Mononuclear cell (primary cell): ENCODE data around the gene SORCS1. TPM values are rescaled to one million over a fixed set of nuclear protein-coding genes. Genes with fewer than 3 reads are reported as not detected.

ENCODE experiments used
- H3K27me3 ChIP-seq: 2 replicates; pipeline ENCODE4 v1.6.0; 2011; ENCODE audit warnings: low read length, control low read depth; ENCODE audit not compliant: insufficient read depth
- H3K4me1 ChIP-seq: 2 replicates; pipeline ENCODE4 v1.5.1; 2011; ENCODE audit warnings: mild to moderate bottlenecking, low read length, control low read depth; ENCODE audit not compliant: insufficient read depth
- H3K4me3 ChIP-seq: 2 replicates; pipeline ENCODE4 v1.5.1; 2011; ENCODE audit warnings: mild to moderate bottlenecking, low read length, moderate library complexity
- H3K9me3 ChIP-seq: 2 replicates; pipeline ENCODE4 v1.5.1; 2011; ENCODE audit warnings: low read depth, mild to moderate bottlenecking, control low read depth, low read length
- total RNA-seq: library from RNA; depleted of rRNA; stranded (reverse); fragments of >200 nt; gene quantifications from one replicate; pipeline ENCODE4 v1.2.3, GENCODE V29; 2012

The SORCS1 gene
- total RNA-seq, 1 donor, result 0.10 TPM

DNA sequence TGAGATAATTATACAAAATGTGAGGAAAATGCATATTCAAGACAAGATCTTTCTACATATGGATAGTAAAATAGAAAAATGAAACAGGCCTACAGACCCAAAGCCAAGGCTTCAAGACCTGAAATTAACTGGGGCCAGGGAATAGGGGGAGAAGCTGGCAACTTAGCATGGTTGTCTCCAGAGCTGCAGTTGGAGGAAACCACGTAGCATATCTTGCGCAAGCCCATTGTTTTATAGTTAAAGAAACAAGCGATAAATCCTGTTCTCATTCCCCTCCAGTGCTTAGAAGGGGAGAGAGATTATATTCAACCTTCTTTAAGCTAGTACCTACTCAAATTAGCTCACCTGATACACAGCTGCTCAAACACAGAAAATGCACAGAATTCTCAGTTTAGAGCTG is 197.1 kb downstream of the SORCS1 start:
- H3K9me3 ChIP-seq, result no peaks in the 10 kb centered on the region

DNA sequence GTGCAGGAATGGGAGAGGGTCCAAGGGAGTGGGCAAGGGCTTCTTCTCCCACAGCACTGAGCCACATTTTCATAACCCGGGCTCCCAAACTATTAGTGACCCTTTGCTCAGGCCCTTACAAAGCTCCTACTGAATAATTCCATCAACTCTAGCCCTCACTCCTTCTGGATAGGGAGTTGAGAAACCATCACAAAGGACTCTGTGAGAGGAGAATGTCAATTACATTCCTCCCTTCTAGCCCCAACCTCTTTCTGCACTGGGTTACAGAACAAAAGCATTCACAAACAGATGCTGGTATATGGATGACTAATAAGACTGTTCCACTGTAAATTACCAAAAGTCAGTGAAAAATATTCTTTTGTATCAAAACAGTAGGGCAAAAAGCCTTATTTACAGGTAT is 203.7 kb downstream of the SORCS1 start:
- no peaks in the 10 kb centered on the region for H3K27me3 ChIP-seq
- H3K9me3 ChIP-seq, result no peaks in the 10 kb centered on the region
- H3K4me1 ChIP-seq, result peaks cover 34% of the 10 kb centered on the region
- H3K4me3 ChIP-seq, result no peak overlapping the region

More for the DNA sequence above, 197.1 kb downstream of the SORCS1 start:
- no peaks in the 10 kb centered on the region for H3K4me1 ChIP-seq
- H3K27me3 ChIP-seq, result no peaks in the 10 kb centered on the region
- H3K4me3 ChIP-seq, result no peak overlapping the region

DNA sequence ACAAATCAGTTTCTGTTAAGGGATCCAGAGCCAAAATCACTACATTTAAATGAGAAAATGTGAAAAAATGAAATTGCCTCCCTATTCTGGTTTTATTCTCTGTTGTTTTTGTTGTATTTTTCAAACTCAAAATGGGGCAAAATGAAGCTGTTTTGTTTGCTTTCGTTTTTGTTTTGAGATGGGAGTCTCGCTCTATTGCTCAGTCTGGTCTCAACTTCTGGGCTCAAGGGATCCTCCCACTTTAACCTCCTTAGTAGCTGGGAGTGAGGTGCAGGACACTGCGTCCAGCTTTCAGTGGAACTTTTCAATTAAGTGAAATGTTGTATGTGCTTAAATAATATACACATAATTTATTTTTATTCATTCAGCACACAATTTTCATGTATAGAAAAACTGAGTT is 205.0 kb downstream of the SORCS1 start:
- no peaks in the 10 kb centered on the region for H3K27me3 ChIP-seq
- H3K4me3 ChIP-seq, result no peak overlapping the region
- H3K4me1 ChIP-seq, result peaks cover 34% of the 10 kb centered on the region
- no peaks in the 10 kb centered on the region for H3K9me3 ChIP-seq

DNA sequence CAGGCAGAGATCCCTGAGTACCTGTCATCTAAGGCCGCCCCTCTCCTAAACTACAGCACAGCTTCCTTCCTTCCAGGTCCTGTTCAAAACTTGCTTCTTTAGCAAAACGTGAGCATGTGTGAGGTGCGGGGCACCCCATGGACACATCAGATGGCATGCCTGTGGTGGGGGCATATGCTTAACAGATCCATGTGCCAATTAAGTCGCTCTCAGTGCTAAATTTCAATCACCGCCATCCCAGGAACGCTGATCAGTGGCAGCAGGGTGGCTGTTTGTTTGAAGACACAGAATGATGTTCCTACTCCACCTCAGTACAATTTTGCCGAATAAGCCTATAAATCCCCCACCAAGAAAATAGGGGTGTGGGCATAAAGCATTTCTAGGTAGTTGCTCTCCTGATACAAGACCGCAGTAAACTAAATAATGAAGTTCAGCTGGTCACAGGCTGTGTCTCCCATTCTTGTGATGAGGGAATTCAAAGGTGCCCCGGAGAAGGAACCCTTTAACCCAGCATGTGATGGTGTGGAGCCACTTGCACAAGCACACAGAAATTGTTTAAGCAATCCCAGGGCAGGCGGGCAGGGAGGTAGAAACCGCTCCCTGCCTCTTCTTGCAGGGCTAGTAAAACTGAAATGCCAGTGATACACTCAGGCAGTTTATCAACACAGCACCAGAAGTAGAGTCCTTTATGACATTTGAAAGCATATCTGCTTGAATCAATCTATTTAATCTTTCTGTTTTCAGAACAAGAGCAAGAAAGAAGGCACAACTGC is 205.7 kb downstream of the SORCS1 start:
- Histone ChIP-seq H3K4me1 (peaks cover 34% of the 10 kb centered on the region), H3K9me3 (no peaks in the 10 kb centered on the region), H3K27me3 (no peaks in the 10 kb centered on the region), H3K4me3 (no peak overlapping the region)

DNA sequence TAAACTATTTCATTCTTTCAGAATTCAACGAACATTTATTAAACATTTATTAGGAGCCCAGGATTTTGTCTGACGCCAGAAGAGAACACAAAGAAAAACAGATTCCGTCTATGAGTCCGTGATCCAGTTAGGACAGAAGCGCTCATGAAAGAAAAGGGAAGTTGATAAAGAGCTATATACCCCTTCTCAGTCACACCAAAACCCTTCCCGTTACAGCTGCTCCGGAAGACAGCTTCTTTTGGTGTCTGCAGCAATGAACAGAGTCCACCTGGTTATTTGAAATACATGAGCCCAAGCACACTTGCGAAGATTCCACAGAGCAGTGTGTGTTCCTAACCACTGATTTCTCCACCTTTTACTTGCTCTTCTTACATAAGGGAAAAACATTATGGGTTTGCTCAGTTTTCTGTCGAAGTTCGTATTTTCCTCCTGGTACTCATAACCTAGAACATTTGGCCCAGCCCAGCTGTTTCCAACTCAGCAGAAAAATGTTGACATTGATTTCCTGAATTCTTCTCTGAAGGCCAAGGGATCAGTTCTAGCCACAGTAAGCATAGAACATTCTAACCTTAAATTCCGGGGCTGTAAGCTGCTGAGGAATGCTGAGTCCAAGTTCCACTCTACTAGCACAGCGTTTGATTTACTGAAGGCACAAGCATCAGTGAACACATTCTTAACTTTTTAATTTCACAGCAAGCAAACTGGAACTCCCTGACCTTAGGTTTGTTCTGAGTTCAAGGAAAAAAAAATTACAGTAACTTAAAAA is 206.5 kb downstream of the SORCS1 start:
- Histone ChIP-seq H3K4me1 (peaks cover 34% of the 10 kb centered on the region), H3K4me3 (no peak overlapping the region), H3K27me3 (no peaks in the 10 kb centered on the region), H3K9me3 (no peaks in the 10 kb centered on the region)

DNA sequence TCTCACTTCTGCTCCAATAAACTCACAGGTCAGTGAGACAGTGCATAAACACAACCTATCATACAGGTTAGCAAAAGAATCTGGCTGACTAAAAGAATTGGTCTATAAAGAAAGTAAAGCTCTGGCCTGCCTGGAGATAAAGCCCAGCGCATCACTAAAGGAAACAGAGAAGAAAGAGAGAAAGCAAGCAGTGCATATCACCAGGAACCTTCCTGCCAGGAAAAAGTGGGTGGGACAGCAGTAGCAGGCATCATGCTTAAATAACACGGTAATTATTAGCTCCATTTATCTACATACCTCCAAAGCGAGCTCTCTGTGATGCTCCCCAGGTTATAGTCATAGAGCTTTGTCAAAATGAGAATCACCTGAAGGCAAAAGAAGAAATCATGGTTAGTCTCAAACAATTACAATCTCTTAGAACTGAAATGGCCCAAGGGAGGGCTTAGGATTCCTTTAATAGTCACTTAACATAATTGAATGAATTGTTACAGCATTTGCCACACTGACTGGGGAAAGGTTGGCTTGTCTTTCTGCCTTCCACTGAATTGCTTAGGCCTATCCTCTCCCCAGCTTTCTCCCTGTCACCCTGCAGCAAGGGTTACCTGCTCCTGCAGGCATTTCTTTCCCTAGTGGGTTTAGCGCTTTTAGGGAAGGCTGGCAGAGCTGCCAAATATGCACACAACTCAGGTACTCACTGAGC is 208.1 kb downstream of the SORCS1 start:
- H3K4me3 ChIP-seq, result no peak overlapping the region
- H3K9me3 ChIP-seq, result no peaks in the 10 kb centered on the region
- H3K27me3 ChIP-seq, result no peaks in the 10 kb centered on the region
- peaks cover 34% of the 10 kb centered on the region for H3K4me1 ChIP-seq

DNA sequence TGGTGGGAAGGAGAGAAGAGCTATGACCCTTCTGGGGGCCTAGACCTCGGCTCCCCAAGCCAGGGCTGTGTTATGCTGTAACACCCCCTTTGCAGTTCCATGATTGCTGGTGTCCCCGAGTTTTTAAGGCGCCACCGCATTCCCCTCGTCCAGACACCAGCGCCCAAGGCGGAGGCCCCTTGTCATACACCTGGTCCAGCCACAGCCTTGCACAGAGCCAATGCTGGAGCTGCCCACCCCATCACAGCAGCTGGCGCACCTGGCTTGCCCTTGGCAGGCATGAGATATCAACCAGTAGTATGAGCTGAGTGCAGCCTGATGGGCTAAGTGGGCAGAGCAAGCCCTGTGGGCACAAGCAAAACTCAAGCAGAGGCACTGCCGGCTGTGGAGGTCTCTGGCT is 209.4 kb downstream of the SORCS1 start:
- peaks cover 28% of the 10 kb centered on the region for H3K4me1 ChIP-seq
- H3K9me3 ChIP-seq, result no peaks in the 10 kb centered on the region
- no peak overlapping the region for H3K4me3 ChIP-seq
- no peaks in the 10 kb centered on the region for H3K27me3 ChIP-seq

DNA sequence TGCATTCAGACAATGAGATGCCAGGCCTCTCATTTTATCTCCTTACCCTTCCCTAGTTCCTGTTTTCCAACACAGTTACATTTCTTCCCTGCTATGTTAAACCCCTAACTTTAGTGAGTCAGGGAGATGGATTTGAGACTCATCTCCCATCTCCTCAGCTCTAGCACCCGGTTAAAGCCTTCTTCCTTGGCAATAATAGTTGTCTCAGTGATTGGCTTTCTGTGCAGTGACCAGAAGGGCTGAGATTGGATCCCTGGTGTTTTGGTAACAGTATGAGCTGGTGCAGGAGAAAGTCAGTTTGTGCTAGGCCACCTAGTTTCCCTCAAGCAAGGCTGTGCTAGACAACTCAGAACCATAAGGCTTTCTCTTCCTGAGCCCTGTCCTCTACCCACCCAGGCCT is 212.5 kb downstream of the SORCS1 start:
- Histone ChIP-seq H3K4me3 (no peak overlapping the region), H3K9me3 (no peaks in the 10 kb centered on the region), H3K4me1 (no peaks in the 10 kb centered on the region), H3K27me3 (no peaks in the 10 kb centered on the region)

DNA sequence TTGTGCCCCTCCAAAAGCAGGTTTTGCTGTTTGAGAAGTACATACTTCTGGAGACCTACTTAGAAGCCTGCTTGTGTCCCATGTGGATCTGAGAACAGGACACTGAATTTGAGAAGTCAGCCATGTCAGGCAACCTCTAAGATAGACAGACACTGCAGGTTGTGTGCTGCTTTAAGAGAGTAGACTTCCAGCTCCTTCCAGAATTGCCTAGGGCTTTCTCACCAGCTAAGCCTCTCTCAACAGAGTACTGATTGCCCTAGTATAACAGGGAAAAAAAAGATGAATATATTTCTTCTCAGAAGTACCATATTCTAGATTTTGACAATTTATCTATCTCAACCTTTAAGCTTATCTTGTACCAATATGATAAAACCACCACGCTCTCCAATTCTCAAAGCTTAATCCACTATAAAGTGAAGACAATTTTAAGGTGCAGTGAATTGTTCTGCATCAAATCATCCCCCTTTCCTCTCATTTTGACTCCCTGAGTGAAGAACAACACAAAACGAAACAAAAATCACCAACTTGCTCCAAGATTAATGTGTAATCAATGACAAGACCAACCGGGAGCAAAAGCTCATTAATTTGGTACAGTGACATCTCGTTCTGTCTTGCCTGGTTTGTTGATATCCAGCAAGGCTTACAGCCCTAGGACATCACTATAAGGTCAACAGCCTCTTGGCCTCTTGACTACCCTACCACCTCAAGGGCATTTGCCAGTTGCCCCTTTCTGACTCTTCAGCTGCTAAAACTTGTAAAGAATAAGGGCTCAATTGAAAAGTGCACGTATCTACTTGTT is 214.6 kb downstream of the SORCS1 start:
- no peak overlapping the region for H3K4me3 ChIP-seq
- no peaks in the 10 kb centered on the region for H3K4me1 ChIP-seq
- H3K9me3 ChIP-seq, result no peaks in the 10 kb centered on the region
- no peaks in the 10 kb centered on the region for H3K27me3 ChIP-seq

DNA sequence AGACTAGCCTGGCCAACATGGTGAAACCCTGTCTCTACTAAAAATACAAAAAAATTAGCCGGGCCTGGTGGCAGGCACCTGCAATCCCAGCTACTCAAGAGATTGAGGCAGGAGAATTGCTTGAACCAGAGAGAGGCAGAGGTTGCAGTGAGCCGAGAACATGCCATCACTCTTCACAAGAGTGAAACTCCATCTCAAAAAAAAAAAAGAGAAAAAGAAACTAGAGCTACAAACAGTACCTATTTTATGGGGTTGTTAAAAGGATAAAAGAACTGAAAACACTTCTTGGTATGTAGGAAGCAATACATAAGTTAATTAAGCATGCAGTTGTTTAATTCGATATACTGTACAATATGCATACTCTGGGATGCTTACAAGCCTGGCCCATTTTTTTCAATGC is 216.9 kb downstream of the SORCS1 start:
- H3K27me3 ChIP-seq, result no peaks in the 10 kb centered on the region
- H3K9me3 ChIP-seq, result no peaks in the 10 kb centered on the region
- no peak overlapping the region for H3K4me3 ChIP-seq
- H3K4me1 ChIP-seq, result peaks cover 6% of the 10 kb centered on the region

DNA sequence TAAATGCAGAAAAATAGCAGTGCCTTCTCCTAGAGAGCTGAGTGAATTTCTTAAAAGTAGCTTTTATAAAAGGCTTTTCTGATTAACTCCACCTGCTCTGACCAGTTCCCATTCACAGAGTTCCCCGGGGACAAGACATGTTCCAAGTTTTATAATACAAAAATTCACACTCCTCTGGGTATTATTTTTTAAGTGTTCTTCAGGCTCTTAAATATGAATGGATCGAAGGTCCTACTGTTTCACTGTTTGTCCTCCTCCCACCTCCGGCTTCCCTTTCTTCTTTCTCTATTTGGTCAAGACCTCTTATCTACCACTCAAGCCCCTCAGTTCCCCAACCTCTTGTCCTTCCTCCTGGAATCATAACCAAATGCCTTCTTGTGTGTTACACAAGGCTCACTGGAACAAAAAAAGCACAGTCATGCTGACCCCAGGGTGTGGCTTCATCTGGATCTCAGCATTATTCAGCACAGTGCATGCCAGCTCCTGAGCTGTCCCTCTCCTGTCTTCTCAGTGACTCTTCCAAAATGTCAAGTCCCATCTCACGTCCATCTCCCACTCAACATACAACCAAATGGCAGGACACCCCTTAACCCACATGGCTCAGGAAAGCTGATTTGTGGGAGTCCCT is 222.4 kb downstream of the SORCS1 start:
- no peak overlapping the region for H3K4me3 ChIP-seq
- no peaks in the 10 kb centered on the region for H3K9me3 ChIP-seq
- peaks cover 17% of the 10 kb centered on the region for H3K4me1 ChIP-seq
- H3K27me3 ChIP-seq, result no peaks in the 10 kb centered on the region

DNA sequence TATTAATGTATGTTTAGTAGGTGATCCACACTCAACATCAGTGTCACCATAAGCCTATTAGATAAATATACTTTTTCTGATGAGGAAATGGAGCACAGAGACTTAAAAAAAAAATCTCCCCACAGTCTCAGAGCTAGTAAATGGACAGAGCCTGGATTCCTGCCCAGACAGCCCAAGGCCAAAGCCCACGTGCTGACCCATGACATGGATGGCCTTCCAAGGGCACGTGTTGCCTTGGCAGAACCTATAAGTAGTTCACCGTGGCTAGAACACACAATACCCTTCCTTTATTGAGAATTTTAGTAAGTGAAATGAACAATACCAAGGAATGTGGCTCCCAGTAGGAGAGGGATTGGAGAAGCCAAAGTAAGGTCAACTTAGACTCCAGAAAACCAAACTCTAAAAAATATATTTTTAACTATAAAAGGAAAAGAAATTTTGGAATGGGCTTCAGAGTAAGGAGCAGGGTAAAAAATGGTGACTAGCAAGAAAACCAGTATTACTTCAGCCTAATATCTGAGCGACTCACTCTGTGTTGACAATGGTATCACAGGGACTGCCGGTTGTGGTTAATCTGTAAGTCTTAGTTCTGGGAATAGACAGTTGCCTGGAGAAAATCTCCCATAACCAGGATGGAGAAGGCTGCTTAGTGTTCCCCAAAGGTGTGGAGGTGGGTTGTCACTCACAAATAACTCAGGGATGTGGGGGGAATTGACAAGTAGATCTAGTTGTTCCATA is 223.0 kb downstream of the SORCS1 start:
- Histone ChIP-seq H3K27me3 (no peaks in the 10 kb centered on the region), H3K4me1 (peaks cover 21% of the 10 kb centered on the region), H3K4me3 (no peak overlapping the region), H3K9me3 (no peaks in the 10 kb centered on the region)

DNA sequence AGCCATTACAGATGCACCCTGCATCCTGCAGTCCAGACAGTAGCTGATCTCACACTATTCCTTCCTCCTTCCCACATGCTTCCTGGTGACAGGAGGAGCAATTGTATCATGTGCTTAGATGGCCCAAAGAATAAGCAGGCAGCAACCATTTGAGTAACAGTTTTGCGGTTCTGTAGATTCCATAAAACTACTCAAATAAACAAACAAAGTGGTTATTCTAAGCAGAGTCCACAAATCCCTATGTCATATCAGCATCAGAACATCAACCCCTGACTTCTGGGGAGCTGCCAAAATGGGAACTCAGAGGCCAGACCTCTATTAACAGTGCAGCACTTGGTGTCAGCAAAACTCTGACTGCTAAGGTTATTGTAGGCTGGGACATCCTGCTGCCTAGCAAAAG is 226.0 kb downstream of the SORCS1 start:
- Histone ChIP-seq H3K9me3 (no peaks in the 10 kb centered on the region), H3K27me3 (no peaks in the 10 kb centered on the region), H3K4me3 (no peak overlapping the region), H3K4me1 (peaks cover 35% of the 10 kb centered on the region)

DNA sequence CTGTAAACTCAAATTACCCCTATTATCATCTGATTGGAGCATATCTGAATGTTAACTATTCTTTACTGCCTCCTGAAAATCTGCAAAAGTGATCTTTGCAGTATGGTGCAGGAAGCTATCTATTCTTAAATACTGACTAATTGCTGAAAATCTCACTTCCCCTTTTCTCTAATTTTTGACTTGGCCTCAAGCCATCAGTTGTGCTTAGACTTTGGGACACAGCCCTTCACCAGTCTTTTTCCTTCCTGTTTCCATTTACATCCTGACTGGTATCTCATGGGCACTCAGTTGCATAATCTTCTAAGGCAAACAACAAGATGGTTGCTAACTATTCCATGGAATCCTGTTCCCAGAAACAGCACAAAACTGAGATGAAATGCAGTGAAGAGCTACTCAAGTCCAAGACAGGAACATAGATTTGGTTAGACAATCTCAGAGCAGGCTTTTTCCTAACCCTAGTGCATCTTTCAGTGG is 228.5 kb downstream of the SORCS1 start:
- no peak overlapping the region for H3K4me3 ChIP-seq
- H3K4me1 ChIP-seq, result peaks cover 29% of the 10 kb centered on the region

More for the DNA sequence above, 228.5 kb downstream of the SORCS1 start:
- Histone ChIP-seq H3K9me3 (no peaks in the 10 kb centered on the region), H3K27me3 (no peaks in the 10 kb centered on the region)
